GM19025 (cell line): ENCODE results near the gene FLYWCH1.
A peak's percentile ranks its signal among the peaks of the same experiment; 100 is the strongest.
"Not testable (repeated sequence)": the region's sequence is repeated elsewhere in the genome, so short reads cannot be mapped to it uniquely, and the experiment has no call there.

ENCODE experiments used
- ATAC-seq: cut with Tn5 transposase; IDR thresholded peaks from one replicate; pipeline ENCODE4 v1.9.1; 2021; ENCODE audit warnings: mild to moderate bottlenecking, low read depth, moderate library complexity; ENCODE audit not compliant: unreplicated experiment

The FLYWCH1 gene

GRCh38 chr16:2898831-2899563, 12.7 kb upstream of the FLYWCH1 start:
- no peak for ATAC-seq

GRCh38 chr16:2899564-2900072, 12.1 kb upstream of the FLYWCH1 start:
- no peak for ATAC-seq

- no peak for ATAC-seq
These were observed 11.1 kb upstream of the FLYWCH1 start for GRCh38 chr16:2900526-2901075.

- no peak for ATAC-seq
These were observed 9.2 kb upstream of the FLYWCH1 start for GRCh38 chr16:2902337-2903130.

- peak; percentile 40 for ATAC-seq
These were observed 7.4 kb upstream of the FLYWCH1 start for GRCh38 chr16:2904100-2904921.

GRCh38 chr16:2904922-2905240, 6.8 kb upstream of the FLYWCH1 start:
- ATAC-seq = peak; percentile 8

- ATAC-seq = peak; percentile 63
These were observed 6.3 kb upstream of the FLYWCH1 start for GRCh38 chr16:2905241-2905987.

- no peak for ATAC-seq
These were observed 5.7 kb upstream of the FLYWCH1 start for GRCh38 chr16:2905988-2906387.

- not testable (repeated sequence) for ATAC-seq
These were observed 4.5 kb upstream of the FLYWCH1 start for GRCh38 chr16:2907084-2907753.

- ATAC-seq = no peak
These were observed 1.2 kb upstream of the FLYWCH1 start for GRCh38 chr16:2910441-2910969.

- no peak for ATAC-seq
These were observed 834 bp downstream of the FLYWCH1 start for GRCh38 chr16:2912330-2913199.

GRCh38 chr16:2913603-2914002, 1.9 kb downstream of the FLYWCH1 start:
- ATAC-seq = no peak

- no peak for ATAC-seq
These were observed 2.5 kb downstream of the FLYWCH1 start for GRCh38 chr16:2914233-2914632.

- ATAC-seq = no peak
These were observed 3.6 kb downstream of the FLYWCH1 start for GRCh38 chr16:2915196-2915929.

GRCh38 chr16:2919511-2920255, 8.0 kb downstream of the FLYWCH1 start:
- ATAC-seq = no peak

- no peak for ATAC-seq
These were observed 11.8 kb downstream of the FLYWCH1 start for GRCh38 chr16:2923481-2923880.
